Omental fat pad (tissue), 4 donors: Measurements from ENCODE around the gene DCUN1D3. TPM values are rescaled to one million over a fixed set of nuclear protein-coding genes. Genes with fewer than 3 reads are reported as not detected.
A peak's percentile ranks its signal among the peaks of the same experiment; 100 is the strongest.

Experiments
- ATAC-seq: fragments of 150-250 bp; one replicate; pipeline ENCODE4 v1.9.1; 2016; ENCODE audit warnings: mild to moderate bottlenecking, moderate library complexity; ENCODE audit not compliant: low FRiP score
- DNase-seq: peaks from one replicate; pipeline ENCODE4 v3.0.0-alpha.2; 2019; ENCODE audit warnings: low spot score
- total RNA-seq, 4 donors: library from RNA; depleted of rRNA; stranded (reverse); fragments of >200 nt; gene quantifications; one replicate each; pipeline ENCODE4 v1.1.0, GENCODE V29; 2016
- TF ChIP-seq, protein P1 (sequence below), 3 donors: fragments of 450-650 bp; IDR thresholded peaks; one replicate each; pipeline ENCODE4 v1.5.1; 2016 to 2017; ENCODE audit warnings: antibody characterized with exemption in 3 of 3, mild to moderate bottlenecking in 3 of 3, moderate library complexity in 2 of 3

Gene DCUN1D3
- total RNA-seq, 4 donors from 2014 or later: 37.4 to 103 (median 79.9) TPM

- DNase-seq (no peak), ATAC-seq (no peak)
- TF ChIP-seq, protein P1, sequence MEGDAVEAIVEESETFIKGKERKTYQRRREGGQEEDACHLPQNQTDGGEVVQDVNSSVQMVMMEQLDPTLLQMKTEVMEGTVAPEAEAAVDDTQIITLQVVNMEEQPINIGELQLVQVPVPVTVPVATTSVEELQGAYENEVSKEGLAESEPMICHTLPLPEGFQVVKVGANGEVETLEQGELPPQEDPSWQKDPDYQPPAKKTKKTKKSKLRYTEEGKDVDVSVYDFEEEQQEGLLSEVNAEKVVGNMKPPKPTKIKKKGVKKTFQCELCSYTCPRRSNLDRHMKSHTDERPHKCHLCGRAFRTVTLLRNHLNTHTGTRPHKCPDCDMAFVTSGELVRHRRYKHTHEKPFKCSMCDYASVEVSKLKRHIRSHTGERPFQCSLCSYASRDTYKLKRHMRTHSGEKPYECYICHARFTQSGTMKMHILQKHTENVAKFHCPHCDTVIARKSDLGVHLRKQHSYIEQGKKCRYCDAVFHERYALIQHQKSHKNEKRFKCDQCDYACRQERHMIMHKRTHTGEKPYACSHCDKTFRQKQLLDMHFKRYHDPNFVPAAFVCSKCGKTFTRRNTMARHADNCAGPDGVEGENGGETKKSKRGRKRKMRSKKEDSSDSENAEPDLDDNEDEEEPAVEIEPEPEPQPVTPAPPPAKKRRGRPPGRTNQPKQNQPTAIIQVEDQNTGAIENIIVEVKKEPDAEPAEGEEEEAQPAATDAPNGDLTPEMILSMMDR (IDR thresholded peaks at IDR 0.05): no peak
Observed at GRCh38 chr16:20901068-20901435, 894 bp upstream of the DCUN1D3 start.

- ATAC-seq (no peak), DNase-seq (no peak)
- TF ChIP-seq, protein P1 (IDR thresholded peaks at IDR 0.05): no peak
Observed at GRCh38 chr16:20899477-20900298, 470 bp downstream of the DCUN1D3 start.

DNA sequence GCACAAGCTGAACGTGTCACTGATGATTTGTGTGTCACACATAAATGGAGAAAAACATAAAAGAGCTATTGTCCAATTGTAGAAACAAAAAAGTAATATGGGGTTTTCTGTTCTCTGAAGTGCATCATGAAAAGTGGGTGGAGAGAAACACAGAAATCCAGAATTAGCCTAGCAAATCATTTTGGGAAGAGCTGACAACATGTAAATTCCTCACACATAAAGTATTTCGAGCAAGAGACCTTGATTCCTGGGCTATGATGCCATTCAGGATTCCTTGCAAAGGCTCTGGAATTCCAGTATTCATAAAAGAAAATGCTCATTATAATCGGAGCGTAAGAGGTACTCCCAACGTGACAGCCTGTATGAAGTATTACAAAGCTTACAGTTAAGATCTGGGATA, 1.1 kb downstream of the DCUN1D3 start:
- TF ChIP-seq, protein P1 (IDR thresholded peaks at IDR 0.05): no peak
- ATAC-seq (no peak), DNase-seq (no peak)

GRCh38 chr16:20897922-20898321, 2.2 kb downstream of the DCUN1D3 start:
- TF ChIP-seq, protein P1 (IDR thresholded peaks at IDR 0.05): no peak
- DNase-seq (no peak), ATAC-seq (no peak)

DNA sequence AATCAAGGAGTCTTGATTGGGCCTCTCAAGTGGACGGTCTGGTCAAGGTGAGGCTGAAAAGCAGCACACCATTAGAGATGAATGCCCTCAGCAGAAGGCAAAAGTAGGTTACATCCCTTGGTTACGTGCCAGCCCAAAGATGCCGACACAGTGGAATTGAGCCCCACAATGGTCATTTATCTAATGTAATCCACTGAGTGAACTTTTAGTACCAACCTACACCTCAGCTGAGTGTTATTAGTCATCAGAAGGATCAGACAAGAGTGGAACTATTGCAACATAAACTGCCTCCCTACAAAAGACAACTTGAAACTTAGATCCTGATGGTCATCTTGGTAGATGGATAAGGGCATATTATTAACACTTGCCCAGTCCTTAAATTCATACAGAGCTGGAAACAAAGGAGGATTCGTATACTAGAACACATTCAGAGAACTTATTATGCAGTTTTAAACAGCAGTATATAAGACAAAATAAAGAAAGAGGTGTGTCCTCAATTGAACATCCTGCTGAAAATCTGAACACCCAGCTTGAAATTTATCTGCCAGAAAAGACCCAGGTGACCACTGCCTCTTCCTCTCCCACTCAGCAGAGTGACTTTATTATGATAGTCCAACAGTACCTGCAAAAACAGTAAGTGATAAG, 2.8 kb downstream of the DCUN1D3 start:
- TF ChIP-seq, protein P1 (IDR thresholded peaks at IDR 0.05): no peak
- peak; percentile 12 for ATAC-seq
- no peak for DNase-seq

DNA sequence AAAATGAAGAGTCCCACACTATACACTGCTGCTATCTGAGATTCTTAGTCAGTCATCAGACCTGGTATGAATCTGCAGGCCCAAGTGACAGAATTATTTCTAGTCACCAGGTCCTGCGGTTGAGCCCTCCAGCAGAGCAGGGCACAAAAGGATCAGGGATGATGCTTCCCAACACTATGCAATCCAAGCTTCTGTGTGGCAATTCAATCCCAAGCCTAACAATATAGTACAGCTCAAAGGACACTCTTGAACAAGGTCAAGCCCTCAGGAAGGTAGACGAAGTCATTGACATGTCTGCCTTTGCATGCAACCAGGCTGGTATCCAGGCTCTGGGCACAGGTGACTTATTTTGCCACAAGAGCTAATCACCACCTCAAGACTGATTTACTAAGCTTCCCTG, 5.8 kb downstream of the DCUN1D3 start:
- DNase-seq: no peak
- TF ChIP-seq, protein P1 (IDR thresholded peaks at IDR 0.05): no peak
- ATAC-seq: no peak
